Prostate gland (tissue), 2 donors: ENCODE results near the gene TMEM132D.

Experiments
- CTCF ChIP-seq, 4 experiments: fragments of 200-600 bp in 2 of 4; fragments of 450-650 bp in 2 of 4; sonication (generic) in 2 of 4; IDR thresholded peaks; 1 replicate in 3 of 4; 2 replicates in 1 of 4; pipeline ENCODE4 v1.5.1; 2016 to 2019; ENCODE audit warnings: antibody characterized with exemption in 4 of 4, mild to moderate bottlenecking in 2 of 4, moderate library complexity in 2 of 4
- POLR2A ChIP-seq: fragments of 450-650 bp; IDR thresholded peaks from one replicate; pipeline ENCODE4 v1.6.1; 2016; ENCODE audit warnings: antibody characterized with exemption, mild to moderate bottlenecking
- POLR2AphosphoS5 ChIP-seq: sonication (generic); formaldehyde crosslinking; IDR thresholded peaks from one replicate; pipeline ENCODE4 v1.6.1; 2017; ENCODE audit warnings: antibody characterized with exemption

- TF ChIP-seq CTCF (IDR thresholded peaks at IDR 0.05) (no peak), POLR2A (no peak), POLR2AphosphoS5 (no peak)
Observed at GRCh38 chr12:129428240-129428936, 475.4 kb downstream of the TMEM132D start.
